ENCODE results near the gene HNRNPA3. TPM values are rescaled to one million over a fixed set of nuclear protein-coding genes. Genes with fewer than 3 reads are reported as not detected.
A peak's percentile ranks its signal among the peaks of the same experiment; 100 is the strongest.

HNRNPA3 gene
- total RNA-seq, 1 donor from 2014 or later = 64.4 TPM

- no peak overlapping the region for H3K4me3 ChIP-seq (ENCODE audit: low read depth, low read length)
- no peak for DNase-seq (ENCODE audit: low read depth)
- TF ChIP-seq CTCF (conservative IDR thresholded peaks at IDR 0.05; ENCODE audit: low read depth, low read length) = no peak
Observed at GRCh38 chr2:177237932-177238331, 25.3 kb downstream of the HNRNPA3 start.

DNA sequence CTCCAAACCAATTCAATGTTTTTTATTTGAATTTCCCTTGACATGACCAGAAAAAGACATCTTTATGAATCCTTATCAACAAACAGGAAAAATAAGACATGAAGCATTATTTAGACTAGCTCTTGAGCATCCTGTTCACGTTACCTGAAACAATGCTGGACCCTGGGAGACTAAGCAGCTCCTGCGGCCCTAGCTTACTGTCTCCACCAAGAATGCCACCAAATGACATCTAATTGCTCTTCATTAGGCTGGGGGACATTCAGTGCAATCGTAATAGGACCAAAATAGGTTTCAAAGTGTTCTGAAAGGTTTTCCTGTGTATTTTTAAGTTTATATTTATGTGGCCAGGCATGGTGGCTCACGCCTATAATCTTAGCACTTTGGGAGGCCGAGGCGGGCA is 26.5 kb downstream of the HNRNPA3 start:
- no peak for TF ChIP-seq CTCF (conservative IDR thresholded peaks at IDR 0.05; ENCODE audit: low read depth, low read length)
- DNase-seq (ENCODE audit: low read depth) = no peak
- no peak overlapping the region for H3K4me3 ChIP-seq (ENCODE audit: low read depth, low read length)

DNA sequence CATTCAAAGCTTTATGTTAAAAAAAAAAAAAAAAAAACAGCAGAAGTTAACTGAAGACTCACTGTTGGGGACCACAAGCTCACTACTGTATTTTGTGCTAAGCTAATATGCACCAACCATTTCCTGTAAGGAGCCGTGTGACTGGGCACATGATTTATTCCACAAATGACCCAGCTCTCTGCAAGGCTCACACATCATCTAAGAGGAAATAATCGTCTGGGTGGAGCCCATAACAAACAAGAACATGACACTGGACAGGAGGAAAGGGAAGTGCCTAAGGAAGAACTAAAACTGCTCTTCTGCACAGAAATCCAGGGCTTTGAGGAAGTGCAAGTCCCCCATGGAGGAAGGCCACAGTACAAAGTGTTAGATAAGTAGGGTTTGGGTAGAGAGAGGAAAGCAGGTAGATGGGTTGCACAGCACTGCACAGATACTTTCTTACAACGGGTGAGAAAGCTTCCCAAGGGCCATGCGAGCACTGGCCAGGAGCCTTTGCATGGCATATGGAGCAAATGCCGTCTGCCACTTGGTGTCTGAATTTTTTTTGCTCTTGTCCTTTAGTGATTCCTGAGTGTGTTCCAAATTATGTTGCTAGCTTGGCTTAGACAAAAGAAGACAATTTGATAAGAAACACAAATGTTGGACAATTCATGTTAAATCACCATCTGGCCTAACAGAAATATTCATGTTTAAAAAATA is 27.5 kb downstream of the HNRNPA3 start:
- no peak for TF ChIP-seq CTCF (conservative IDR thresholded peaks at IDR 0.05; ENCODE audit: low read depth, low read length)

DNA sequence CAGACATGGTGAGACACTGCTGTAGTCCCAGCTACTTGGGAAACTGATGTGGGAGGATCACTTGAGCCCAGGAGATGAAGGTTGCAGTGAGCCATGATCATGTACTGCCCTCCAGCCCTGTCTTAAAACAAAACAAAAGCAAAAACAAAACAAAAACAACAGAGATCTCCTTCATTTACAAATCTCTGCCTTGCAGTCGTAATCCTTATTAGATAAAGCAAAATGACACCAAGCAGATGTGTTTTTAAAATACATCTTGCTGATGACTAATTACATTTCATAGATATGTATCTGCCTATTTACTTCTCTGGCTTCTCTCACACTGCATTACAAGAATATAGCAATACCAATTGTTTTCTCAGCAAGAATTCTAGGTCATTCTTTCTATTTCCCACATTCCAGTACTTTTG is 29.1 kb downstream of the HNRNPA3 start:
- peak overlapping the region; percentile 7 for H3K4me3 ChIP-seq (ENCODE audit: low read depth, low read length)
- TF ChIP-seq CTCF (conservative IDR thresholded peaks at IDR 0.05; ENCODE audit: low read depth, low read length) = no peak
- DNase-seq (ENCODE audit: low read depth) = no peak

More for the DNA sequence above, 27.5 kb downstream of the HNRNPA3 start:
- no peak for DNase-seq (ENCODE audit: low read depth)
- peak overlapping the region; percentile 5 for H3K4me3 ChIP-seq (ENCODE audit: low read depth, low read length)

- peak overlapping the region; percentile 7 for H3K4me3 ChIP-seq (ENCODE audit: low read depth, low read length)
- DNase-seq (ENCODE audit: low read depth) = peak; percentile 72
- TF ChIP-seq CTCF (conservative IDR thresholded peaks at IDR 0.05; ENCODE audit: low read depth, low read length) = no peak
Observed at GRCh38 chr2:177242121-177242987, 29.8 kb downstream of the HNRNPA3 start.

- peak overlapping the region; percentile 0 for H3K4me3 ChIP-seq (ENCODE audit: low read depth, low read length)
- no peak for TF ChIP-seq CTCF (conservative IDR thresholded peaks at IDR 0.05; ENCODE audit: low read depth, low read length)
- DNase-seq (ENCODE audit: low read depth) = no peak
Observed at GRCh38 chr2:177243073-177243472, 30.5 kb downstream of the HNRNPA3 start.

Measured in epithelial cell of proximal tubule (primary cell).